ENCODE results near the gene MUC22.
A peak's percentile ranks its signal among the peaks of the same experiment; 100 is the strongest.

The MUC22 gene

DNA sequence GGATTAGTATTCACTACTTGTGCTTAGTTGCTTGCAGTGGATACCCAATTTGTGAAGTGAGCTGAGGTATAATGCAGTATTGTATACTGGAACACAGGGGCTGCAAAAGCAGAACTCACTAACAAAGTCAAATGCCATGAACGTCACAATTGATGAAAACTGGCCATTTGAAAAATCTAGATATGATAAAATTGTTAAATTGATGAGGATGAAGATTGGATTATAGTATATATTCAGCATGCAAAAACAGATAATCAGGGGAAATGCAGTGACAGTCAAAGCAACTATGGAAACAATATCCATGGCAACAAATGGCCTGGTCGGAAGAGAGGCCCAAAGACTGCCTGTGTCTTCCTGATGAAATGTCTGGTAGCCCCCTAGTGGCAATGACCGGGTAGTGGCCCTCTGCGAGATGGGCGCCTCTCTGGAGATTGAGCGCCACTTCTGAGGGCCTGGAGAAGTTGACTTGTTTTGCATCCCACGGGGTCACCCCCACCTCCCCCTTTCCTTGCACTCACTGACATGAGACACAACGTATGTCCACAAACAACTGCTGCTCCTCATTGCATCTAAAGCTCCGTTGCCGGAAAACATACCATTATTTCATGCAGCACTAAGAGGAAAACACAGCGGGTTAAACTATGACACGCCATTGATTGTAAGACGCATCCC is 58.5 kb downstream of the MUC22 start:
- H3K36me3 Mint-ChIP-seq = no peaks in the 10 kb centered on the region
- no peak overlapping the region for H3K4me3 Mint-ChIP-seq
- H3K27ac Mint-ChIP-seq = no peak overlapping the region
- no peaks in the 10 kb centered on the region for H3K27me3 Mint-ChIP-seq
- no peaks in the 10 kb centered on the region for H3K4me1 Mint-ChIP-seq (ENCODE audit: low read depth)
- no peaks in the 10 kb centered on the region for H3K9me3 Mint-ChIP-seq (ENCODE audit: low read depth)

DNA sequence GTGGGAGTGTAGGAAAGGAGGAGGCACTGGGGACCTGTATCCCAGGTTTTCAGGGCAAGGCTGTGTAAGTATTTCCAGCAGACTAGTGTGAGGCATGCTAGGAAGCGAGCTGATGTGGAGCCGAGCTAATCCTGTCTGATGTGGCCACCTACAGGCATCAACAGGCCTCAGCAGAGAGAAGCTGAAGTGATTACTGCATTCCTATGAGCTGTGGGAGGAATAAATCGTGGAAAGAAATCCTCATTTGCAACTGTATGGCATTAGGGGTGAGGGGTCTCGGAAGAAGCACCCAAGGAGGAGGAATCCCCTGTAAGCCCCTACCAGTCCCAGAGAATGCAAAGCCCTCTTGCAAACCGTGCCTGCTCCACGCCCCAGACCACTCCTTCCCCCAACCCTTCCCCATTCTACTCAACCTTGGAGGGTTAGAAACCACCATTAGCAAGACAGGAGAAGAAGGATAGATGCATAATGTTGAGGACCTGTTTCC is 60.5 kb downstream of the MUC22 start:
- Mint-ChIP-seq H3K4me1 (ENCODE audit: low read depth) (no peaks in the 10 kb centered on the region), H3K4me3 (no peak overlapping the region), H3K27ac (no peak overlapping the region), H3K27me3 (no peaks in the 10 kb centered on the region), H3K36me3 (no peaks in the 10 kb centered on the region), H3K9me3 (ENCODE audit: low read depth) (no peaks in the 10 kb centered on the region)

DNA sequence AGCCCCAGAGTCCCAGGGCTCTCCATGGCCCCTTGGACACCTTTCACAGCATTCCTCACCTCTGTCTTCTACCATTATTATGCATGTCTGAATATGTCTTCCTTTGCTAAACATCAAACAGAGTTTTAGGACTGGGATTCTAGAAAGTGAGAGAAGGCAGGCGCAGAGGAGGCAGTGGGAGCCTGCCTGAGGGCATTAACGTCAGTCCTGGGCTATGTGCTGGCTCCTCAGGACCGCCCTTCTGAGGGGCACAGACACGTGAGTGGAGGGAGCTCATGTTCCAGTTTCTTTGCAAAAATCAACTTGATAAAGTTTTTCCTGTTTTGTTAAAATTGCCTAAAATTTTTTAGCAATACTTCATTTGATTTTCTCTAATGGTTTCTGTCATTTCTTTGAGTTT is 64.1 kb downstream of the MUC22 start:
- Mint-ChIP-seq H3K4me1 (ENCODE audit: low read depth) (peaks cover 2% of the 10 kb centered on the region), H3K4me3 (no peak overlapping the region), H3K36me3 (no peaks in the 10 kb centered on the region), H3K9me3 (ENCODE audit: low read depth) (no peaks in the 10 kb centered on the region), H3K27me3 (no peaks in the 10 kb centered on the region), H3K27ac (no peak overlapping the region)

DNA sequence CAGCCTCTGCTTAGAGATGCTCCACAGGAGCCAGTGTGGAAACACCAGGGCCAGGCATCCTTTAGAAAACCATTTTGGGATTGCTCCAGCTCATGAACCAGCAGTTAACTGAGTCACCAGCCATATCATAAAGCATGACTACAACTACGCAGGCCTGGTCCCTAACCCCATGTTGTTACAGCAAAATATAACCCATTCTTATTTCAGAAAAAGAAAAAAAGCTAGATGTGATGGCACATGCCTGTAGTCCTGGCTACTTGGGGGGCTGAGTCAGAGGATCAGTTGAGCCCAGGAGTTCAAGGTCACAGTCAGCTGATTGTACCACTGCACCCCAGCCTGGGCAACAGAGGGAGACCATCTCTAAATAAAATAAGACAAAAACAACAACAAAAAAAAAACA is 65.3 kb downstream of the MUC22 start:
- Mint-ChIP-seq H3K4me1 (ENCODE audit: low read depth) (peaks cover 9% of the 10 kb centered on the region), H3K36me3 (no peaks in the 10 kb centered on the region), H3K27ac (no peak overlapping the region), H3K4me3 (no peak overlapping the region), H3K27me3 (no peaks in the 10 kb centered on the region), H3K9me3 (ENCODE audit: low read depth) (no peaks in the 10 kb centered on the region)

DNA sequence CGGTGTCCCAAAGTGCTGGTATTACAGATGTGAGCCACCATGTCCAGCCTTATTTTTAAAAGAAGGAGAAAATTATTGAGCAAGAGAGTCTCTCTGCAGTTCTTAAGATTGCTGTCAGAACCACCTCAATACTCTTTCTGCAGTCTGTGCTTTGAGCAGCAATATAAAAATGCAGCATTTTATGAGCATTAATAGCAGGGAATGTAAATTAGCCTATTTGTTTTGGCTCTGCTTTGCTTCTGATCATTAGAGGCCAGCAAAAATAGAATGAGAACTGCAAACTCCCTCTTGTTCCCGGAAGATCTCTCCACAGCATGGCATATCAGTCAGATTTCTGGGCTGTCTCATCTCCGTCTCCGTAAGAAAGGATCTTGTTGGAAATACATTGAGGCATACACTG is 66.3 kb downstream of the MUC22 start:
- peaks cover 9% of the 10 kb centered on the region for H3K4me1 Mint-ChIP-seq (ENCODE audit: low read depth)
- H3K27me3 Mint-ChIP-seq = no peaks in the 10 kb centered on the region
- no peaks in the 10 kb centered on the region for H3K36me3 Mint-ChIP-seq
- no peaks in the 10 kb centered on the region for H3K9me3 Mint-ChIP-seq (ENCODE audit: low read depth)
- no peak overlapping the region for H3K4me3 Mint-ChIP-seq
- no peak overlapping the region for H3K27ac Mint-ChIP-seq

DNA sequence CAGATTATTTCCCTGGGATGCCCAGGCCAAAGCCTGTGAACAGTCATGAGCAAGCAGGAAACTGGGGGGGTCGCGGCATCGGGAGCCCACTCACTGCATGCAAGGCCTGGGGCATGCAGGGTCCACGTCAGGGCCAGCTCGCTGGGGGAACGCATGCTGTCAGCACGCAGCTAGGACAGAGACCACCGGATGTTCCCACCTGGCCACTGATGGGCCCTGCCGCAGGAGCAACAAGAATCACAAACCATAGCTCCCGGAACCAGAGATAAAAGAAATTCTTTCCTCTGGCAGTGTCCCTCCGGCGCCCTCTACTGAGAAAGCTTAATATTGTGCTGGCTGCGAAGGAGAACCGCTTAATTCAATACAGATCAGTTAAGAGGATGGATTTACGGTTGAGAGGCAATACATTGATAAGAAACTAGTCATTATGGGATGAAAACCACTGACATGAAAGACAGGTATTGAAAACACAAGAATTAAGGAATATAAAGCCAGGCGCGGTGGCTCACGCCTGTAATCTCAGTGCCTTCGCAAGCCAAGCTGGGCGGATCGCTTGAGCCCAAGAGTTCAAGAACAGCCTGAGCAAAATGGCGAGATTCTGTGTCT is 69.5 kb downstream of the MUC22 start:
- H3K9me3 Mint-ChIP-seq (ENCODE audit: low read depth) = no peaks in the 10 kb centered on the region
- H3K4me3 Mint-ChIP-seq = peak overlapping the region; percentile 52
- no peaks in the 10 kb centered on the region for H3K27me3 Mint-ChIP-seq
- peaks cover 11% of the 10 kb centered on the region for H3K4me1 Mint-ChIP-seq (ENCODE audit: low read depth)
- H3K27ac Mint-ChIP-seq = no peak overlapping the region
- no peaks in the 10 kb centered on the region for H3K36me3 Mint-ChIP-seq

DNA sequence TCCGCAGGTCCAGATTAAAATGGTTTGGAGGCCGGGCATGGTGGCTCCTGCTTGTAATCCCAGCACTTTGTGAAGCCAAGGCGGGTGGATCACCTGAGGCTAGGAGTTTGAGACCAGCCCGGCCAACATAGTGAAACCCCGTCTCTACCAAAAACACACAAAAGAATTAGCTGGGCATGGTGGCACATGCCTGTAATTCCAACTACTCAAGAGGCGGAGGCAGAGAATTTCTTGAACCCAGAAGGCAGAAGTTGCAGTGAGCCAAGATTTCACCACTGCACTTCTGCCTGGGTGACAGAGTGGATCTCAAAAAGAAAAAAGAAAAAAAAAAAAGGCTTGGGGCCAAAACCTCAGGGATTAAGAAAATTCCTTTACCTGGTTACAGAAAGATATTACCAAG is 71.6 kb downstream of the MUC22 start:
- Mint-ChIP-seq H3K27me3 (no peaks in the 10 kb centered on the region), H3K9me3 (ENCODE audit: low read depth) (no peaks in the 10 kb centered on the region), H3K27ac (no peak overlapping the region), H3K36me3 (no peaks in the 10 kb centered on the region), H3K4me1 (ENCODE audit: low read depth) (peaks cover 13% of the 10 kb centered on the region), H3K4me3 (no peak overlapping the region)

DNA sequence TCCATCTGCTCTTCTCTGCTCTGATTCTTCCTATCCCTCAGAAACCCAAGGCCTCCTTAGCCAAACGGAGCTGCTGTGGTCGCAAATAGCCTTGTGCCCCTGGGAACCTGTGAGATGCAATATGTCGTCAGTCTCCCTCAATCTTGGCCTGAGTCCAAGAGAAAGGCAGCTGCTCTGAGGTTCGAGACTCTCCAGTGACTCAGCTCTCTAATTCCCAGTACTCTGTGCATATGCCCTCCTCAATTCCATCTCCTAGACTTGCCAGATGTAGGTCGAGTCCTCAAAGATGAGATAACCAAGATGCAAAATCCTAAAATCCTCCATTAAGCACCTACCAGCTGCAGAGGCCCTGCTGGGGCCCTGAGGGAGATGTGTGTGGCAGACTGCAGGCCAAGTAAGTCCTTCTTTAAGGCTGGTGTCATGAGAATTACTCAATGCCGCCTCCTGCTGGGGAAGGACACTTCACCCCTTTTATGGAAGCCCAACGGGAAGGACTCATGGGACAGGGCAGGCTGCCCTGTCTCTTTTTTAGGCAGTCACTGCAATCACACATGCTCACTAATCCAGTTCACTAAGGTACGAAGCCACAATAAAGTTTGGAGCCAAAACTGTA is 73.6 kb downstream of the MUC22 start:
- Mint-ChIP-seq H3K4me1 (ENCODE audit: low read depth) (peaks cover 21% of the 10 kb centered on the region), H3K9me3 (ENCODE audit: low read depth) (no peaks in the 10 kb centered on the region), H3K4me3 (no peak overlapping the region), H3K27ac (no peak overlapping the region), H3K27me3 (no peaks in the 10 kb centered on the region), H3K36me3 (no peaks in the 10 kb centered on the region)

Measured in activated naive CD8-positive, alpha-beta T cell (primary cell).